SK-N-SH treated with all-trans-retinoic acid at 6 μM for 48 hours (cell line): Measurements from ENCODE around the gene MINK1.

ENCODE experiments used
- ARNTL ChIP-seq: fragments of 450-650 bp; formaldehyde crosslinking; IDR thresholded peaks from 2 replicates; pipeline ENCODE4 v1.5.0; 2020; ENCODE audit warnings: low read depth, mild to moderate bottlenecking, moderate library complexity, borderline replicate concordance
- OSR1 ChIP-seq: fragments of 250-450 bp; sonication (Bioruptor Pico); IDR thresholded peaks from 2 replicates; pipeline ENCODE4 v1.8.0; 2022; ENCODE audit warnings: moderate library complexity, mild to moderate bottlenecking, inconsistent platforms
- PATZ1 ChIP-seq: fragments of 250-450 bp; sonication (Bioruptor Pico); IDR thresholded peaks from 2 replicates; pipeline ENCODE4 v1.8.0; 2020; ENCODE audit warnings: mild to moderate bottlenecking, moderate library complexity, borderline replicate concordance
- SNAI2 ChIP-seq: fragments of 250-450 bp; sonication (Bioruptor Pico); IDR thresholded peaks from 2 replicates; pipeline ENCODE4 v1.5.0; 2020; ENCODE audit warnings: mild to moderate bottlenecking, moderate library complexity
- TOX ChIP-seq: fragments of 250-450 bp; sonication (Bioruptor Pico); IDR thresholded peaks from 2 replicates; pipeline ENCODE4 v1.8.0; 2021; ENCODE audit warnings: mild to moderate bottlenecking, moderate library complexity, borderline replicate concordance
- TSHZ2 ChIP-seq: fragments of 250-450 bp; sonication (Bioruptor Pico); IDR thresholded peaks from 2 replicates; pipeline ENCODE4 v1.5.0; 2020; ENCODE audit warnings: mild to moderate bottlenecking, moderate library complexity
- ZC3H10 ChIP-seq: fragments of 250-450 bp; sonication (Bioruptor Pico); IDR thresholded peaks from 2 replicates; pipeline ENCODE4 v1.5.1; 2021; ENCODE audit warnings: mild to moderate bottlenecking, moderate library complexity
- ZFP3 ChIP-seq: fragments of 250-450 bp; sonication (Bioruptor Pico); IDR thresholded peaks from 2 replicates; pipeline ENCODE4 v1.5.0; 2020; ENCODE audit warnings: mild to moderate bottlenecking, moderate library complexity
- ZNF565 ChIP-seq: fragments of 450-650 bp; formaldehyde crosslinking; conservative IDR thresholded peaks from 2 replicates; pipeline ENCODE4 v1.5.0; 2020; ENCODE audit warnings: low read depth, mild to moderate bottlenecking, moderate library complexity
- ZNF70 ChIP-seq: fragments of 450-650 bp; formaldehyde crosslinking; IDR thresholded peaks from 2 replicates; pipeline ENCODE4 v1.5.0; 2020; ENCODE audit warnings: mild to moderate bottlenecking, moderate library complexity
- ZNF8 ChIP-seq: fragments of 450-650 bp; formaldehyde crosslinking; IDR thresholded peaks from 2 replicates; pipeline ENCODE4 v1.5.0; 2020; ENCODE audit warnings: mild to moderate bottlenecking, moderate library complexity
- TF ChIP-seq, protein P1 (sequence below): fragments of 250-450 bp; sonication (Bioruptor Pico); IDR thresholded peaks from 2 replicates; pipeline ENCODE4 v1.5.1; 2021; ENCODE audit warnings: mild to moderate bottlenecking, moderate library complexity

- TF ChIP-seq SNAI2 (CRISPR knock-in tag) (no peak), TOX (no peak), ZNF565 (no peak), PATZ1 (CRISPR knock-in tag) (no peak), ZFP3 (CRISPR knock-in tag) (no peak), ARNTL (CRISPR knock-in tag) (no peak), ZNF8 (no peak), ZC3H10 (CRISPR knock-in tag) (no peak), OSR1 (CRISPR knock-in tag) (no peak), TSHZ2 (CRISPR knock-in tag) (no peak), ZNF70 (CRISPR knock-in tag) (no peak)
- TF ChIP-seq, protein P1, sequence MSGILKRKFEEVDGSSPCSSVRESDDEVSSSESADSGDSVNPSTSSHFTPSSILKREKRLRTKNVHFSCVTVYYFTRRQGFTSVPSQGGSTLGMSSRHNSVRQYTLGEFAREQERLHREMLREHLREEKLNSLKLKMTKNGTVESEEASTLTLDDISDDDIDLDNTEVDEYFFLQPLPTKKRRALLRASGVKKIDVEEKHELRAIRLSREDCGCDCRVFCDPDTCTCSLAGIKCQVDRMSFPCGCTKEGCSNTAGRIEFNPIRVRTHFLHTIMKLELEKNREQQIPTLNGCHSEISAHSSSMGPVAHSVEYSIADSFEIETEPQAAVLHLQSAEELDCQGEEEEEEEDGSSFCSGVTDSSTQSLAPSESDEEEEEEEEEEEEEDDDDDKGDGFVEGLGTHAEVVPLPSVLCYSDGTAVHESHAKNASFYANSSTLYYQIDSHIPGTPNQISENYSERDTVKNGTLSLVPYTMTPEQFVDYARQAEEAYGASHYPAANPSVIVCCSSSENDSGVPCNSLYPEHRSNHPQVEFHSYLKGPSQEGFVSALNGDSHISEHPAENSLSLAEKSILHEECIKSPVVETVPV (CRISPR knock-in tag): no peak
Observed at GRCh38 chr17:4858068-4858881, 25.1 kb downstream of the MINK1 start.
